HG02610 (cell line): ENCODE measurements around the gene OBSCN.

Experiments
- ATAC-seq: cut with Tn5 transposase; IDR thresholded peaks from one replicate; pipeline ENCODE4 v1.9.1; 2021; ENCODE audit warnings: mild to moderate bottlenecking, moderate library complexity; ENCODE audit not compliant: unreplicated experiment

OBSCN gene, protein sequence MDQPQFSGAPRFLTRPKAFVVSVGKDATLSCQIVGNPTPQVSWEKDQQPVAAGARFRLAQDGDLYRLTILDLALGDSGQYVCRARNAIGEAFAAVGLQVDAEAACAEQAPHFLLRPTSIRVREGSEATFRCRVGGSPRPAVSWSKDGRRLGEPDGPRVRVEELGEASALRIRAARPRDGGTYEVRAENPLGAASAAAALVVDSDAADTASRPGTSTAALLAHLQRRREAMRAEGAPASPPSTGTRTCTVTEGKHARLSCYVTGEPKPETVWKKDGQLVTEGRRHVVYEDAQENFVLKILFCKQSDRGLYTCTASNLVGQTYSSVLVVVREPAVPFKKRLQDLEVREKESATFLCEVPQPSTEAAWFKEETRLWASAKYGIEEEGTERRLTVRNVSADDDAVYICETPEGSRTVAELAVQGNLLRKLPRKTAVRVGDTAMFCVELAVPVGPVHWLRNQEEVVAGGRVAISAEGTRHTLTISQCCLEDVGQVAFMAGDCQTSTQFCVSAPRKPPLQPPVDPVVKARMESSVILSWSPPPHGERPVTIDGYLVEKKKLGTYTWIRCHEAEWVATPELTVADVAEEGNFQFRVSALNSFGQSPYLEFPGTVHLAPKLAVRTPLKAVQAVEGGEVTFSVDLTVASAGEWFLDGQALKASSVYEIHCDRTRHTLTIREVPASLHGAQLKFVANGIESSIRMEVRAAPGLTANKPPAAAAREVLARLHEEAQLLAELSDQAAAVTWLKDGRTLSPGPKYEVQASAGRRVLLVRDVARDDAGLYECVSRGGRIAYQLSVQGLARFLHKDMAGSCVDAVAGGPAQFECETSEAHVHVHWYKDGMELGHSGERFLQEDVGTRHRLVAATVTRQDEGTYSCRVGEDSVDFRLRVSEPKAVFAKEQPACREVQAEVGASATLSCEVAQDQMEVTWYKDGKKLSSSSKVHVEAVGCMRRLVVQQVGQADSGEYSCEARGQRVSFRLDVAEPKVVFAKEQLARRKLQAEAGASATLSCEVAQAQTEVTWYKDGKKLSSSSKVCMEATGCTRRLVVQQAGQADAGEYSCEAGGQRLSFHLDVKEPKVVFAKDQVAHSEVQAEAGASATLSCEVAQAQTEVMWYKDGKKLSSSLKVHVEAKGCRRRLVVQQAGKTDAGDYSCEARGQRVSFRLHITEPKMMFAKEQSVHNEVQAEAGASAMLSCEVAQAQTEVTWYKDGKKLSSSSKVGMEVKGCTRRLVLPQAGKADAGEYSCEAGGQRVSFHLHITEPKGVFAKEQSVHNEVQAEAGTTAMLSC (N-terminal part only)

DNA sequence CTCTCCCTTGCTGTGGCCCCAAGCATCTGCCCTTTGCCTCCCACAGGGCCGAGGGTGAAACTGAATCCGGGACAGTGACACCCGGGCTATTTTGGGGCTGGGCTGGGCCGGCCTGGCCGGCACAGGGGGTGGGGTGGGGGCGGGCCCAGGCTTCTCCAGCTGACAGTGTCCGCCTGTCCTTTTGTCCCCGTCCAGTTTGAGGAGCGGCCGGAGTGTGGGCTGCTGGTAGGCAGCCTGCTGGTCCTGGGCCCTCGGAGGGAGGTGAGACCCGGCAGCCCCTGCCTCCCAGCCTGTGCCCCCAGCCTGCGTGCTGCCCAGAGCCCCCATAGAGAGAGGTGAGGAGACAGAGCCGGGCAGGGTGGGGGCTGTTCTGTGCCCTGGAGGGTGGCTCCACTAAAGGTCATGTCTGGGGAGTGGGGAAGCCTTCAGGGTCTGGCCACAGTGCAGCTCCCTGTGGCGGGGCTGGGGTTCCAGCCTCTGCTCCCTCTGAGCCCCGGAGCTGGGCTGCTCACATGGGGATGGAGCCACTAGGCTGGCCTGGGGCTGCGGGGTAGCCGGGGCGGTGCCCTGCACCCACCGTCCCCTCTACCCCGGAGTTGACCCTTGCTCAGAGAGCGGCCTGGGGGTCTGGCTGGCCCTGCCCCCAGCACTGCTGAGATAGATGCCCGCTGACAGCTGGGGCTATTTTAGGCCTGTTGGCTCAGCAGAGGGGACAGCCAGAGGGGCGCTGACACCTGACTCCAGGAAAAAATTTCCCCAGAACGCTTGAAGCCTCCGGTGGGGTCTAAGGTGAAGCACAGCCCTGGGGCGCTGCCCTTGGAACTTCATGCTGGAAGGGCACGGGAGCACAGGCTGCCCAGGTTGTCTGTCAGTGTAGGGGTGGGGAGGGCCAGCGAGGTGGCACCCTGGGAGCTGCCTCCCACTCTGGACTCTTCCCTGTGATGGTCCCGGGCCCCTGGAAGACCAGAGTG, at the start of gene OBSCN:
OBSCN (plus strand) TSS at position 194 of the 971 bp plus-strand sequence. CDS start 3,740 bp downstream, outside the sequence.
- ATAC-seq, result no peak

DNA sequence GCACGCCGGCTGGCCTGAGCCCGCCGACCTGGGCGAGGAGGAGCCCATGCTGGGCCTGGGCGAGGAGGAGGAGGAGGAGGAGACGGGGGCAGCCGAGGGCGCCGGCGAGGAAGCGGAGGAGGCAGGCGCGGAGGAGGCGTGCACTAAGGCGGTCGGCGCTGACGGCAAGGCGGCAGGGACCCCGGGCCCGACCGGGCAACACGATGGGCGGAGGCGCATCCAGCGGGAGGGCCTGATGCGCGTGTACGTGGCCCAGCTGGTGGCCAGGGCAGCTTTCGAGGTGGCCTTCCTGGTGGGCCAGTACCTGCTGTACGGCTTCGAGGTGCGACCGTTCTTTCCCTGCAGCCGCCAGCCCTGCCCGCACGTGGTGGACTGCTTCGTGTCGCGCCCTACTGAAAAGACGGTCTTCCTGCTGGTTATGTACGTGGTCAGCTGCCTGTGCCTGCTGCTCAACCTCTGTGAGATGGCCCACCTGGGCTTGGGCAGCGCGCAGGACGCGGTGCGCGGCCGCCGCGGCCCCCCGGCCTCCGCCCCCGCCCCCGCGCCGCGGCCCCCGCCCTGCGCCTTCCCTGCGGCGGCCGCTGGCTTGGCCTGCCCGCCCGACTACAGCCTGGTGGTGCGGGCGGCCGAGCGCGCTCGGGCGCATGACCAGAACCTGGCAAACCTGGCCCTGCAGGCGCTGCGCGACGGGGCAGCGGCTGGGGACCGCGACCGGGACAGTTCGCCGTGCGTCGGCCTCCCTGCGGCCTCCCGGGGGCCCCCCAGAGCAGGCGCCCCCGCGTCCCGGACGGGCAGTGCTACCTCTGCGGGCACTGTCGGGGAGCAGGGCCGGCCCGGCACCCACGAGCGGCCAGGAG, 49.5 kb upstream of the OBSCN start:
- ATAC-seq, result no peak

DNA sequence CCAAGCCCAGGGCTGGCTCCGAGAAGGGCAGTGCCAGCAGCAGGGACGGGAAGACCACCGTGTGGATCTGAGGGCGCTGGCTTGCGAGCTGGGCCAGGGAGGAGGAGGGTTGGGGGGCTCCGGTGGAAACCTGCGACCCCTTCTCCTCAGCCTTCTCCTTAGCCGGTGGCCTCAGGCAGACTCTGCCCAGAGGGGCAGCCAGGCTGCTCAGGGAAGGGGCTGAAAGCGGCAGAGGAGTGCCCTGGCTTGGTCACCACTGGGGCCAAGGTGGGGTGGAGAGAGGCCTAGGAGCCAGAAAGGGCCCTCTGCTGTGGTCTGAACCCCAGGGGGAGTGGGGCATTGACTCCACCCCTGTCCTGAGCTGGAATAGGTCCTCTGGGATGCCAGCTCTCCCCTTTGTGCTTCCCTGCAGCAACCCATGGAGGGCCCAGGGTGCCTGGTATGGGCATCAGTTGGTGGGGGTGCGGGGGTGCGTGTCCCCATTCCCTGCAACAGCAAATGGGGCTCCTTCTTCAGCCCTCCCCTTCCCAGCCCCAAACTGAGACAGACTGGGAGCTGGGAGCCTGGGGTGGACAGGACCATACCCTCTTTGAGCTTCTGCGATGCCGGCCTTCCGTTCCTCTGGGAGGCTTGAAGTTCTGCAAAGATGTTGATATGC, 48.7 kb upstream of the OBSCN start:
- ATAC-seq, result no peak

DNA sequence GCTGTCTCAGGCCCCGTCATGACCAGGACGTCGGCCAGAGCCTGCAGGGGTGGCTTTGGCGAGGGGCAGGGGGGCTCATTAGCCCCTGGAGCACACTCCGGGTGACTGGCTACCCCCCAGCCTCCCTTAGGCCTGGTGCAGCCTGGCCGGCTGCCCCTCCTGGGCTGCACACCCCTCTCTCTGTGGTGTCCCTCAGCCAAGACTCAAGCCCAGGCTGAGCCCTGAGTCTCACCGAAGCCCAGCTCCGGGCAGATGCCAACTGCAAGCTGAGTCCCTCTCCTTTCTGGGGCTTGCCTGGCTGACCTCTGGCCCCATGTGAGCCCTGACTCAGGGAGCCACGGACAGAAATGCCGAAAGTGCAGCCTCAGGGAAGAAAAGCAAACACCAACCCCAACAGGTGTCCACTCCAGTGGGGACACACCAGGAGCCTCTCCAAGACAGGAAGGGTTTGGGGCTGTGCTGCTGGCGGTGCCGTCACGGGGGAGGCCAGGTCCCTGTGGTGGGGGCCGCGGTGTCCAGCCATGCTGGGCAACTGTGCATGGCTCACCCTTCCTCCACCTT, 47.6 kb upstream of the OBSCN start:
- no peak for ATAC-seq

DNA sequence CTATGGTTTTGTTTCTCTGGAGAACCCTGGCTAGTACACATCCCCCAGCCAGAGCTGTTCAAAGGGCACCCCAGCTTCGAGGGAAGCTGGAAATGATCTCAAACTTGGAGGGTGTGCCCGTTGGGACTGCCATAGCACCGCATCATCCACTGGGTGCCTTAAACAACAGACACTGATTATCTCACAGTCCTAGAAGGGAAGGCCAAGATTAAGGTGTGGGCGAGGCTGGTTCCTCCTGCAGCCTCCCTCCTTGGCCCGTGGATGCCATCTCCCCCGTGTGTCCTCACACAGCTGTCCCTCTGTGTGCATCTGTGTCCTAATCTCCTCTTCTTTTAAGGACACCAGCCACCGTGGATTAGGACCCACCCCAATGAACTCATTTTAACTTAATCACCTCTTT, 46.5 kb upstream of the OBSCN start:
- ATAC-seq, result no peak

DNA sequence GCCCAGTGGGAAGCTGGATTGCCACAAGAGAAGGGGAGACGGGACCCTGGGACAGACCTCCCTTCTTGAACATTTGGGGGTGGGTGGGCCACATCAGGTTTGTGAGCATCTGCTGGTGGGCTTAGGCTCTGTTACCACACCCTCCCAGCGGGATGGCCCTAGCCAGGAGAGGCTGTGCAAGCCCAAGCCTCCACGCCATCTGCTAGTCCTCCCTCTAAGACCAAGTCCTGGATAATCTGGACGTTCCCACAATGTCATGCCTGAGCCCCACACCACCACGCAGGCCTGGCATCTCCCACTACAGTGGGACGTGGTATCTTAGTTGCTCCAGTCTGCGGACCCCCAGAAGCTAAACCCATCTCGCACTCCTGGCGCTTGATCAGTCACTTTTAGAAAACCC, 46.0 kb upstream of the OBSCN start:
- no peak for ATAC-seq

DNA sequence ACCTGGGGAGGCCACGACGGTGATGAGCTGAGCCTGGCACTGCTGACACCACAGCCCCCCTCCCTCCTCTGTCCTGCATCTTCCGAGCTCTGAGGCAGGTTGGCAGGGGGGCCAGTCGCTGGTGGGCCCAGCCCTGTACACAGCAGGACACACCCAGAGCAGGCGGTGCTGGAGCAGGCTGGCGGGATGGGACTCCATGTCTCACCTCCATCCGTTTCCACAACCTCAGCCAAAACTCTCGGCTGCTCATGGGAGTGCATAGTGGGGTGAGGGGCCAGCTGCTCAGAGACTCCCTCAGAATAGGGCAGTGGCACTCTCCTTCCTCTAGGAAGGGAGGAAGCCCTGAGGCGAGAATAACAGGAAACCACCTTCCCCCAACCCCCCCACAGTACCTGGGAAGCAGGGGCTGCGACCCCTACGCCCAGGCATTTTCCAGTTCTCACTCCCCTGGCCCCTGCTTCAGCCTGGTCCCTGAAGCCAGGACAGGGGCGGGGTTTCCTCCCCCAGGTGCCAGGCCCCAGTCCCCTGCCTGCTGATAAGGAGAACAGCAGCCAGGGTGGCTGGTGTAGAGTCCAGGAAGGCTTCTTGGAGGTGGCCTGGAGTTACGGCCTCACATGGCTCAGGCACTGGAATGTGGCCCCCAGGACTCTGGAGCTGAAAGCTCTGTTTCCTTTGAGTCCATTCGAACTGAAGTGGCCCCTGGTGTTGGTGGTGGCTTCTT, 45.4 kb upstream of the OBSCN start:
- no peak for ATAC-seq

DNA sequence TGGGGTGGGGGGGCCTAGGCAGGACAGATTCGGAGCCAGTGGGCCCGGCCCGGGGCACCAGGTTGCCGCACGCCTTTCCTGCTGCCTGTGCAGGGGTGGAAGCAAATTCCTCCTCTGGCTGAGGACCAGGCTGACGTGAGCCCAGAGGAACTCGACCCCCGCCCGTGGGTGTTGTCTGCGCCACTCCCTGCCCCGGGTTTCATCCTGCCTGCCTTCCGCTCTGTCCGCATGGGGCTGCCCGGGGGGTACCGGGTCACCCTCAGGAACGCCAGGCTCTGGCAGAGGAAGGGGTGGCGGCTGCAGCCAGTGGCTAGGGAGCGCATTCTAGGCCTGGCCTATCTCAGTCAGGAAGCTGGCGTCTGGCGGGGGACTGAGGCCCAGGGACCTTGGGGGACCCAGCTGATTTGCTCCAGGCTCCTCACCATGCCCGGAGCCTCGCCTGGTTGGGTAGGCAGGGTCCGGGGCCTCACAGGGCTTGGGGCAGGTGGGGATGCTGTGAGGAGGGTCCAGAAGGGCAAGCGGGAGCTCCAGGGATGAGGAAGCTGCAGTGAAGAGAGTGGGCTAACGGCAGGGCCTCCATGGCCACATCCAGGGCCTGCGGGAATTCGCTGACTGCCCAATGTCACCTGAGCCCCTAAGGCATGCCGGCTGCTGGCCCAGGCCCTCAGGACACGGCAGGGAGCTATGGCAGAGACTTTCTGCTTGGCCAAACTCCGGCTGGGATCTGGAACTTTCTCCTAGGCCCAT, 44.7 kb upstream of the OBSCN start:
- no peak for ATAC-seq

DNA sequence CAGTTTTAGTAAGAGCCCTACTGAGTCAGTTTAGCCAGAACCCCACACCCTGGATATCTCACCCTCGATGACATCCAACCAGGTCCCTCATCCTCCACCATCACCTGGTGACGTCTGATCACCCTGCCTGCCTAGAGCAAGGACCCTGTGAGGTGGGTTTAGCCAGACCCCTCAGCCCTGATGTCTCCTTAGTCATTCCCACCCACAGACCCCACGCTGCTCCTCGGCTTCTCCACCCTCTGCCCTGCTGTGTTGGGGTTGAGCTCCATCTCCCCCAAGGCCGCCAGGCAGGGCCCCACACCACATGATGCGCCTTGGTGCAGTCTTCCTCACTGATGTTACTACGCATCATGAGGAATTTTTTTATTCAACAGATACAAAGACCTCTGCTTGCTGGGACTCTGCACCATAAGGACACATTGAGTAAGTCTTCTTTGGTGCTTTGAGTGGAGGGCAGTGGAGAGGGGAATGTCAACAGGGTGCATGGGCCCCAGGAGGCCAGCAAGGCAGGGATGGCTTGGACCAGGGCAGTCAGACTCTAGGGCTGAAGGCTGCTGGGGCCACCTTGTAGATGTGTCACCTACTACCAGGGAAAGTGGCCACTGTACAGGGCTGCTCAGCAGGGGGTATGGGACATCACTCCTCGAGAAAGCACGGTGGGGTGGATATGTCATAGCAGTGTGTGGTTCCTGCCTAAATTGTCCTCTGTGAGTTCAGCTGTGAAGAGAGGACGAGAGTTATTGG, 43.9 kb upstream of the OBSCN start:
- ATAC-seq, result no peak

DNA sequence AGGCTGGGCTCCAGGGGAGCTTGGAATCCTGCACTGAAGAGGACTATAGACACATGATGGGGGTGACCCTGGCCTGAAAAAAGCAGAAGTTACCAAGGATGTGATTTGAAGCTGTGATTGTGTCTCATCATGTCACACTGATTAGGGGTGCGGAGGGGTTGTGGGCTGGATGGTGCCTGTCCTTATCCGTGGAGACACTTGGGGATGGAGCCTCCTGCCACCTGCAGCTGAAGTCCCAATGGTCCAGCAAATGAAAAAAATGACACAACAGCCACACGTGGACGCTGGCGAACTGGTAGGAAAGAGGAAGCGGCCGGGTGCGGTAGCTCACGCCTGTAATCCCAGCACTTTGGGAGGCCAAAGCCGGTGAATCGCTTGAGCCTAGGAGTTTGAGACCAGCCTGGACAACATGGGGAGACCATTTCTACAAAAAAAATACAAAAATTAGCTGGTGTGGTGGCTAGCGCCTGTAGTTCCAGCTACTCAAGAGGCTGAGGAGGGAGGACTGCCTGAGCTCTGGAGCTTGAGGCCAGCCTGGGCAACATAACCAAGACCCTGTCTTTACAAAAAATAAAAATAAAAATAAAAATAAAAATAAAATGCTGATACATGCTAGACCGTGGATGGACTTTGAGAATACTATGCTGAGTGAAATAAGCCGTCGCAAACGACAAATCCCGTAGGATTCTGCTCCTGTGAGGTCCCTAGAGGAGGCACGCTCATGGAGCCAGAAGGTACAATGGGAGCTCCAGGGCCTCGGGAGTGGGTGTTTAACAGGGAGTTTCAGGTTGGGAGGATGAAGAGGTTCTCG, 43.1 kb upstream of the OBSCN start:
- ATAC-seq, result no peak

DNA sequence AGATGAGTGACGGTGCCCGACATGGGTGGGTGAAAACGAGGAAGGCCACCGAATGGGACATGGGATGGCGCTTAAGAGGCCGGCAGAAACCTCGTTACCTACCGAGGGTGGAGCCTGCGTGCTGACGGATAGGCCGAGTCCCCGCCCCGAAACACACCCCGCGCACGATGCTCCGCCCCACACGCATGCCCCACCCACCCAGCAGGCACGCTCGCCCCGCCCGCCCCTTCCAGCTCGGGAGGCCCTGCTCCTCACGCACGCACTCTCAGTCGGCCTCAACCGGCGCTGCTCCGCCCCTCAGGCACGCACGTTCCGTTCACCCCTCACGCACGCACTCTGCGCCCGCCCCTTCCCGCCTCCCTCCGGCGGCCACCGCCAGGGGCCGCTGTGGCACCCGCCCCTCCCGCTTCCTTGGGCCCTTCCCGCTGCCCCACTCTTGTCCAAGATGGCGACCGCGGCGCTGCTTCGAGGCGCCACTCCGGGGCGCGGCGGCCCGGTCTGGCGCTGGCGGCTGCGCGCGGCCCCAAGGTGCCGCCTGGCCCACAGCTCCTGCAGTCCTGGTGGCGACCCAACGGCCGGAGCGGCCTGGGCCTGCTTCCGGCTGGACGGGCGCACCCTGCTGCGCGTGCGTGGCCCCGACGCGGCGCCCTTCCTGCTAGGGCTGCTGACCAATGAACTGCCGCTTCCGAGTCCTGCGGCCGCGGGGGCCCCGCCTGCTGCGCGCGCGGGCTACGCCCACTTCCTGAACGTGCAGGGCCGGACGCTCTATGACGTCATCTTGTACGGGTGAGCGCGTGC, 42.3 kb upstream of the OBSCN start, which contains the start of gene IBA57:
IBA57 (plus strand) TSS at position 433 of the 798 bp plus-strand sequence; CDS start at position 446, 13 bp downstream.
- peak; percentile 82 for ATAC-seq

DNA sequence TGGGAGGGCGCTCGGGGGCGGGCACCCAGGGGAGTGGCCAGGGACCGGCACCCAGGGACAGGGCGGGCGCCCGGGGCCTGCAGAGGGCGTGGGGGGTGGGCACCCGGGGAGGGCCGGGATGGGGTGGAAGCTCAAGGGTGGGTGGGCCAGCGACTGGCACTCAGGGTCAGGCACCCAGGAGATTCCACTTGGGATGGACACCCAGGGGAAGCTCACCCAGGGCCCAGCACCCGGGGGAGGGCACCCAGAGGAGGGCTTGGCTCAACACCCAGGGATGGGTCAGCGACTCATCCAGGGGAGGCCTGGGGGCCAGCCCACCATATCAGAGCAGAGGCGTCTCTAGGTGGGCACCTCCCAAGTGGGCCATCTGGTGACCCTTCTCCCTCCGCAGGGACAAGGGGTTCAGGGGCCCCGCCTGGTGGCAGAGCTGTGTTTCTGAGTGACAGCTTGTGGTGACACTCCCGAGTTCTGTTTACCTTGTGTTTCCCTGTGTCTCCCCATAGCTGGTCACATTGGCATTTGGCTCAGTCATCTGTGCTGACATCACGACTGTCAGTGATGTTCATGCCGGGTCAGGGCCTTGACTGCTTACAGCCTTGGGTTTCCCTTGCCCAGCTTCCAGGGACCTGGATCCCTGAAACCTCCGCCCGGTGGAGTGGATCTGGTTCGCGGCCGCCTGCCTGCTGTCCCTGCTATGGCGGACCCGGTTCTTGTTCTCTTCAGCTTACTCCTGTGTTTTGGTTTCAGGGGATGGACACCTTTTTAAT, 41.5 kb upstream of the OBSCN start:
- peak; percentile 6 for ATAC-seq

DNA sequence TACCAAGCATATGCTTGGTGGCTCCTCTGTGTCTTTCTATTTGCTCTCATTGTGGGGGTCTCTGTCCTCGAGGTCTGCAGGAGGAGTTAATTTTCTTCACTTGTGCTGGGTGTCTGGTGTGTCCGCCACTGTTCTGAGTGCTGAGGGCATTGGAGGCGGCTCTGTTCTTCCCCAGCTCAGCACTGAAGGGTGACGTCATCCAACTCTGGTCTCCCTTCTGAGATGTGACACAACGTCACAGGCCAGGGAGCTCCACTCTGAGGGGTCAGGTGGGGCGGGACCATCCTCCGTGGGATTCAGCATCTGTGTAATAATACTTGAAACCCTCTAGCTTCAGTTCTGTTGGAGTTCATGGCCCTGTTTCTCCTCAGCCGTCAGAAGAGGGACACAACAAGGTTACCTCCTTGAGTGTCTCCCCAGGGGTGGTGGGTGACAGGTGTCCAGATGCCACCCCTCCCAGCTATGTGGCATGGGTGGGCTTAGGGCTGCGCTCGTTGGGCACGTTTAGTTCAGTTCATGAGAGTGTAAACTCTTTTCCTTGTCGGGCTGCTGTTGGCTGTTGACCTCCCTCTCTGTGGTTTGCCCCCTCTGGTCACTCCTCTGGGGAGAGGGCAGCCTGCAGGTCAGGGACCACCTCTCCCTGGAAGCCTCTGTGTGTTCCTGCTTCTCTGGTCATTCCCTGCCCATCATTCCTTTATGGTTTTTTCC, 39.1 kb upstream of the OBSCN start:
- no peak for ATAC-seq
